K562 (cell line): ENCODE data around the gene MEIOB. TPM values are rescaled to one million over a fixed set of nuclear protein-coding genes. Genes with fewer than 3 reads are reported as not detected.

Experiments used
- ATAC-seq: fragments of 200-7000 bp; cut with Tn5 transposase; 3 replicates; pipeline ENCODE4 v1.9.1; 2020; ENCODE audit warnings: moderate library complexity
- BruUV-seq: library from RNA; stranded (reverse); fragments of 400-500 nt; replicated peaks from 2 replicates; lab custom pipeline; 2021; lab: Mats Ljungman, UMichigan
- CTCF ChIA-PET: fragments of 300-600 bp; formaldehyde crosslinking; extraction: SDS; loops from one replicate; lab custom pipeline; 2021; ENCODE audit warnings: low intra/inter-chr PET ratio; lab: Yijun Ruan, JAX
- POLR2A ChIA-PET: fragments of 300-600, 350-650 bp; sonication (Branson Sonifier 250); formaldehyde crosslinking; extraction: SDS; loops from one replicate; lab custom pipeline; 2021; ENCODE audit warnings: antibody characterized with exemption, inconsistent platforms; lab: Yijun Ruan, JAX
- DNase-seq, 4 experiments: peaks; one replicate each; pipeline versions ENCODE4 v3.0.0 to v3.0.0-alpha.2; 2011 to 2018; ENCODE audit warnings: low spot score in 3 of 4, mixed read lengths in 3 of 4; ENCODE audit errors: extremely low read depth in 1 of 4
- FAIRE-seq: peaks from 2 replicates; lab custom pipeline; 2011; peaks lifted over from hg19 to GRCh38; lab: Jason Lieb, UNC
- H2AFZ ChIP-seq: 2 replicates; pipeline ENCODE4 v1.6.0; 2011; ENCODE audit warnings: low read depth, low read length, control low read depth, inconsistent platforms
- H3K27ac ChIP-seq: fragments of 200-600 bp; 3 replicates; pipeline ENCODE4 v1.8.0; 2011; ENCODE audit warnings: low read depth, mild to moderate bottlenecking, control low read depth, inconsistent platforms, low read length, moderate library complexity, mixed read lengths; ENCODE audit errors: extremely low read depth
- H3K27me3 ChIP-seq, 2 experiments: fragments of 300-600 bp in 1 of 2; 2 replicates in 1 of 2; 3 replicates in 1 of 2; pipeline versions ENCODE4 v1.6.0 to v1.8.0; 2011; ENCODE audit warnings: inconsistent platforms in 2 of 2, low read length in 2 of 2, mild to moderate bottlenecking in 1 of 2, mixed read lengths in 1 of 2, moderate library complexity in 1 of 2; ENCODE audit not compliant: control insufficient read depth in 2 of 2, insufficient read depth in 2 of 2
- H3K36me3 ChIP-seq: fragments of 300-600 bp; 3 replicates; pipeline ENCODE4 v1.8.0; 2011; ENCODE audit warnings: mild to moderate bottlenecking, low read length, inconsistent platforms; ENCODE audit not compliant: control insufficient read depth, insufficient read depth
- H3K4me1 ChIP-seq, 2 experiments: fragments of 200-600 bp in 1 of 2; replicated peaks in 1 of 2; 2 replicates in 1 of 2; 3 replicates in 1 of 2; pipeline versions ENCODE4 v1.5.1 to v1.8.0; 2011; ENCODE audit warnings: inconsistent platforms in 2 of 2, low read length in 2 of 2, mild to moderate bottlenecking in 1 of 2, mixed read lengths in 1 of 2, moderate library complexity in 1 of 2; ENCODE audit not compliant: control insufficient read depth in 2 of 2, insufficient read depth in 2 of 2
- H3K4me2 ChIP-seq: 2 replicates; pipeline ENCODE4 v1.6.1; 2011; ENCODE audit warnings: low read length, control low read depth, inconsistent platforms, mixed read lengths; ENCODE audit not compliant: insufficient read depth
- H3K4me3 ChIP-seq: fragments of 200-600 bp; sonication (generic), shearing (Covaris generic); 2 replicates; pipeline ENCODE4 v1.5.1; 2016; ENCODE audit warnings: control low read depth, inconsistent platforms
- H3K79me2 ChIP-seq: fragments of 200-600 bp; 3 replicates; pipeline ENCODE4 v1.8.0; 2011; ENCODE audit warnings: low read length, inconsistent platforms; ENCODE audit not compliant: control insufficient read depth, insufficient read depth
- H3K9ac ChIP-seq, 2 experiments: 2 replicates each; pipeline versions ENCODE4 v1.6.0 to v1.6.1; 2011; ENCODE audit warnings: low read depth in 2 of 2, low read length in 2 of 2, control low read depth in 1 of 2, inconsistent platforms in 1 of 2, mild to moderate bottlenecking in 1 of 2, mixed read lengths in 1 of 2; ENCODE audit not compliant: insufficient read depth in 1 of 2
- H3K9me1 ChIP-seq: one replicate; pipeline ENCODE4 v1.6.0; 2011; ENCODE audit warnings: inconsistent platforms, mild to moderate bottlenecking, low read length, moderate library complexity; ENCODE audit not compliant: control insufficient read depth, insufficient read depth
- H3K9me3 ChIP-seq: replicated peaks from 2 replicates; pipeline ENCODE4 v1.5.1; 2011; ENCODE audit warnings: low read depth, low read length, inconsistent platforms; ENCODE audit not compliant: control insufficient read depth, insufficient read depth
- H4K20me1 ChIP-seq: replicated peaks from 2 replicates; pipeline ENCODE4 v1.6.1; 2011; ENCODE audit warnings: low read length, inconsistent platforms, mixed read lengths; ENCODE audit not compliant: control insufficient read depth, insufficient read depth
- KDM1A ChIP-seq, 2 experiments: fragments of 450-650 bp; IDR thresholded peaks; 2 replicates each; pipeline ENCODE4 v1.6.1; 2016; ENCODE audit warnings: mild to moderate bottlenecking in 2 of 2
- KLF1 ChIP-seq: fragments of 450-650 bp; IDR thresholded peaks from 2 replicates; pipeline ENCODE4 v1.6.1; 2016; ENCODE audit warnings: missing genetic modification characterization, missing compliant biosample characterization
- KLF6 ChIP-seq: fragments of 250-450 bp; sonication (Bioruptor Pico); IDR thresholded peaks from 2 replicates; pipeline ENCODE4 v1.4.0; 2020; ENCODE audit warnings: mild to moderate bottlenecking, moderate library complexity, borderline replicate concordance
- POLR2AphosphoS5 ChIP-seq: IDR thresholded peaks from 2 replicates; pipeline ENCODE4 v1.6.1; 2011; ENCODE audit warnings: mild to moderate bottlenecking, low read depth, low read length, moderate library complexity; ENCODE audit not compliant: control insufficient read depth, insufficient read depth
- RBM15 ChIP-seq: fragments of 200-400 bp; formaldehyde crosslinking; IDR thresholded peaks from 2 replicates; pipeline ENCODE4 v1.6.1; 2018; ENCODE audit warnings: mild to moderate bottlenecking, low read length, moderate library complexity; ENCODE audit not compliant: insufficient read depth
- SMARCA4 ChIP-seq: fragments of 450-650 bp; IDR thresholded peaks from 2 replicates; pipeline ENCODE4 v1.6.1; 2016
- SMARCC2 ChIP-seq: fragments of 450-650 bp; IDR thresholded peaks from 2 replicates; pipeline ENCODE4 v1.6.1; 2017; ENCODE audit warnings: antibody characterized with exemption, moderate library complexity, mild to moderate bottlenecking, low read depth
- WGBS: fragments of 100-300 bp; shearing (Covaris generic); methylation state at CpG from one replicate; pipeline ENCODE4 v1.1.6; 2016; ENCODE audit warnings: low coverage, mixed read lengths; ENCODE audit not compliant: insufficient coverage; ENCODE audit errors: missing lambda C conversion rate; 5-methylcytosine and 5-hydroxymethylcytosine counted together
- in situ Hi-C: fragments of 300-500 bp; cut with MboI; formaldehyde crosslinking; loops from 4 replicates; pipeline ENCODE4 v1.15.0; 2018; ENCODE audit warnings: inconsistent platforms, mixed read lengths
- intact Hi-C: fragments of 100-400 bp; cut with micrococcal nuclease; formaldehyde crosslinking; loops from 2 replicates; pipeline ENCODE4 v1.14.2; 2022
- polyA plus RNA-seq, 8 experiments: library from polyadenylated mRNA; depleted of rRNA in 4 of 8; stranded (reverse) in 5 of 8; unstranded in 3 of 8; fragments of >200 nt; fragmentation: Nextera tagmentation in 2 of 8; fragmentation: Illumina TruSeq in 1 of 8; extraction: Ambion mirVana in 2 of 8; extraction: Trizol in 1 of 8; gene quantifications; 2 replicates each; pipeline versions ENCODE4 v1.2.1 to v1.2.3, GENCODE V29; 2011 to 2014; ENCODE audit warnings: inconsistent platforms in 1 of 8, missing spikeins in 1 of 8
- total RNA-seq, 7 experiments: library from RNA; depleted of rRNA in 6 of 7; stranded (reverse); fragments of >200 nt in 6 of 7; fragmentation: Illumina TruSeq in 2 of 7; extraction: Trizol in 2 of 7; gene quantifications; 2 replicates each; pipeline versions ENCODE4 v1.2.1 to v1.2.3, GENCODE V29; 2011 to 2021; ENCODE audit warnings: low replicate concordance in 1 of 7
- TF ChIP-seq, protein P1 (sequence below): fragments of 250-450 bp; sonication (Bioruptor Pico); IDR thresholded peaks from 2 replicates; pipeline ENCODE4 v1.5.0; 2022; ENCODE audit warnings: mild to moderate bottlenecking

MEIOB gene
- total and polyA plus RNA-seq, 9 of the 15 experiments (the other 6 are each of a cell fraction or from before 2014, with no cell fraction given) = 25.4 to 203 (median 97.6) TPM

- CTCF ChIA-PET = no interaction called here
- Histone ChIP-seq H3K9me1 (no peaks in the 10 kb centered on the region), H3K36me3 (peaks cover 13% of the 10 kb centered on the region; the same call in 2 of the 3 replicates), H3K9ac (no peak overlapping the region), H2AFZ (no peak overlapping the region)
- no peak for DNase-seq
- FAIRE-seq = no peak
- ATAC-seq = no peak
- BruUV-seq = no TSS peak
- in situ Hi-C loops = no loop called here
- TF ChIP-seq KLF6 (CRISPR knock-in tag) (no peak), SMARCC2 (no peak), RBM15 (no peak), SMARCA4 (no peak), POLR2AphosphoS5 (no peak), KLF1 (tag) (no peak), KDM1A (IDR thresholded peaks at IDR 0.05) (no peak)
- TF ChIP-seq, protein P1, sequence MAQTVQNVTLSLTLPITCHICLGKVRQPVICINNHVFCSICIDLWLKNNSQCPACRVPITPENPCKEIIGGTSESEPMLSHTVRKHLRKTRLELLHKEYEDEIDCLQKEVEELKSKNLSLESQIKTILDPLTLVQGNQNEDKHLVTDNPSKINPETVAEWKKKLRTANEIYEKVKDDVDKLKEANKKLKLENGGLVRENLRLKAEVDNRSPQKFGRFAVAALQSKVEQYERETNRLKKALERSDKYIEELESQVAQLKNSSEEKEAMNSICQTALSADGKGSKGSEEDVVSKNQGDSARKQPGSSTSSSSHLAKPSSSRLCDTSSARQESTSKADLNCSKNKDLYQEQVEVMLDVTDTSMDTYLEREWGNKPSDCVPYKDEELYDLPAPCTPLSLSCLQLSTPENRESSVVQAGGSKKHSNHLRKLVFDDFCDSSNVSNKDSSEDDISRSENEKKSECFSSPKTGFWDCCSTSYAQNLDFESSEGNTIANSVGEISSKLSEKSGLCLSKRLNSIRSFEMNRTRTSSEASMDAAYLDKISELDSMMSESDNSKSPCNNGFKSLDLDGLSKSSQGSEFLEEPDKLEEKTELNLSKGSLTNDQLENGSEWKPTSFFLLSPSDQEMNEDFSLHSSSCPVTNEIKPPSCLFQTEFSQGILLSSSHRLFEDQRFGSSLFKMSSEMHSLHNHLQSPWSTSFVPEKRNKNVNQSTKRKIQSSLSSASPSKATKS (CRISPR knock-in tag) = no peak
- TF ChIP-seq, all 486 proteins: peak for 0
- intact Hi-C loops = no loop called here
- Histone ChIP-seq H3K27me3 (no peaks in the 10 kb centered on the region), H3K9me3 (no peaks in the 10 kb centered on the region), H3K79me2 (peaks cover 21% of the 10 kb centered on the region), H4K20me1 (peaks cover 9% of the 10 kb centered on the region), H3K4me1 (peaks cover 31 to 42% of the 10 kb centered on the region in 2 experiments), H3K27ac (no peak overlapping the region), H3K4me3 (no peak overlapping the region), H3K4me2 (peak overlapping the region; percentile 6; the same call in 1 of the 2 replicates)
- POLR2A ChIA-PET = interaction anchor here (1.0 kb wide), 1 partner anchor 8 kb away, joined by 3 read pairs; no protein-coding TSS in a partner anchor
- WGBS = 63% methylated on average over 3 of the region's 3 CpGs
Observed at GRCh38 chr16:1830213-1830612, 41.8 kb downstream of the MEIOB start.
